K562 (cell line): ENCODE data around the gene TLN1. TPM values are rescaled to one million over a fixed set of nuclear protein-coding genes. Genes with fewer than 3 reads are reported as not detected.

Source experiments
- ATAC-seq: fragments of 200-7000 bp; cut with Tn5 transposase; 3 replicates; pipeline ENCODE4 v1.9.1; 2020; ENCODE audit warnings: moderate library complexity
- BruUV-seq: library from RNA; stranded (reverse); fragments of 400-500 nt; replicated peaks from 2 replicates; lab custom pipeline; 2021; lab: Mats Ljungman, UMichigan
- CTCF ChIA-PET: fragments of 300-600 bp; formaldehyde crosslinking; extraction: SDS; loops from one replicate; lab custom pipeline; 2021; ENCODE audit warnings: low intra/inter-chr PET ratio; lab: Yijun Ruan, JAX
- POLR2A ChIA-PET: fragments of 300-600, 350-650 bp; sonication (Branson Sonifier 250); formaldehyde crosslinking; extraction: SDS; loops from one replicate; lab custom pipeline; 2021; ENCODE audit warnings: antibody characterized with exemption, inconsistent platforms; lab: Yijun Ruan, JAX
- DNase-seq, 4 experiments: peaks; one replicate each; pipeline versions ENCODE4 v3.0.0 to v3.0.0-alpha.2; 2011 to 2018; ENCODE audit warnings: low spot score in 3 of 4, mixed read lengths in 3 of 4; ENCODE audit errors: extremely low read depth in 1 of 4
- FAIRE-seq: peaks from 2 replicates; lab custom pipeline; 2011; peaks lifted over from hg19 to GRCh38; lab: Jason Lieb, UNC
- H2AFZ ChIP-seq: 2 replicates; pipeline ENCODE4 v1.6.0; 2011; ENCODE audit warnings: low read depth, low read length, control low read depth, inconsistent platforms
- H3K27ac ChIP-seq: fragments of 200-600 bp; 3 replicates; pipeline ENCODE4 v1.8.0; 2011; ENCODE audit warnings: low read depth, mild to moderate bottlenecking, control low read depth, inconsistent platforms, low read length, moderate library complexity, mixed read lengths; ENCODE audit errors: extremely low read depth
- H3K27me3 ChIP-seq, 2 experiments: fragments of 300-600 bp in 1 of 2; 2 replicates in 1 of 2; 3 replicates in 1 of 2; pipeline versions ENCODE4 v1.6.0 to v1.8.0; 2011; ENCODE audit warnings: inconsistent platforms in 2 of 2, low read length in 2 of 2, mild to moderate bottlenecking in 1 of 2, mixed read lengths in 1 of 2, moderate library complexity in 1 of 2; ENCODE audit not compliant: control insufficient read depth in 2 of 2, insufficient read depth in 2 of 2
- H3K36me3 ChIP-seq: fragments of 300-600 bp; 3 replicates; pipeline ENCODE4 v1.8.0; 2011; ENCODE audit warnings: mild to moderate bottlenecking, low read length, inconsistent platforms; ENCODE audit not compliant: control insufficient read depth, insufficient read depth
- H3K4me1 ChIP-seq, 2 experiments: fragments of 200-600 bp in 1 of 2; replicated peaks in 1 of 2; 2 replicates in 1 of 2; 3 replicates in 1 of 2; pipeline versions ENCODE4 v1.5.1 to v1.8.0; 2011; ENCODE audit warnings: inconsistent platforms in 2 of 2, low read length in 2 of 2, mild to moderate bottlenecking in 1 of 2, mixed read lengths in 1 of 2, moderate library complexity in 1 of 2; ENCODE audit not compliant: control insufficient read depth in 2 of 2, insufficient read depth in 2 of 2
- H3K4me2 ChIP-seq: 2 replicates; pipeline ENCODE4 v1.6.1; 2011; ENCODE audit warnings: low read length, control low read depth, inconsistent platforms, mixed read lengths; ENCODE audit not compliant: insufficient read depth
- H3K4me3 ChIP-seq: fragments of 200-600 bp; sonication (generic), shearing (Covaris generic); 2 replicates; pipeline ENCODE4 v1.5.1; 2016; ENCODE audit warnings: control low read depth, inconsistent platforms
- H3K79me2 ChIP-seq: fragments of 200-600 bp; 3 replicates; pipeline ENCODE4 v1.8.0; 2011; ENCODE audit warnings: low read length, inconsistent platforms; ENCODE audit not compliant: control insufficient read depth, insufficient read depth
- H3K9ac ChIP-seq, 2 experiments: 2 replicates each; pipeline versions ENCODE4 v1.6.0 to v1.6.1; 2011; ENCODE audit warnings: low read depth in 2 of 2, low read length in 2 of 2, control low read depth in 1 of 2, inconsistent platforms in 1 of 2, mild to moderate bottlenecking in 1 of 2, mixed read lengths in 1 of 2; ENCODE audit not compliant: insufficient read depth in 1 of 2
- H3K9me1 ChIP-seq: one replicate; pipeline ENCODE4 v1.6.0; 2011; ENCODE audit warnings: inconsistent platforms, mild to moderate bottlenecking, low read length, moderate library complexity; ENCODE audit not compliant: control insufficient read depth, insufficient read depth
- H3K9me3 ChIP-seq: replicated peaks from 2 replicates; pipeline ENCODE4 v1.5.1; 2011; ENCODE audit warnings: low read depth, low read length, inconsistent platforms; ENCODE audit not compliant: control insufficient read depth, insufficient read depth
- H4K20me1 ChIP-seq: replicated peaks from 2 replicates; pipeline ENCODE4 v1.6.1; 2011; ENCODE audit warnings: low read length, inconsistent platforms, mixed read lengths; ENCODE audit not compliant: control insufficient read depth, insufficient read depth
- BRD4 ChIP-seq: fragments of 200-600 bp; sonication (generic); IDR thresholded peaks from 2 replicates; pipeline ENCODE4 v1.6.1; 2017; ENCODE audit warnings: inconsistent platforms
- POLR2H ChIP-seq: IDR thresholded peaks from 2 replicates; pipeline ENCODE4 v1.6.1; 2016; ENCODE audit warnings: missing genetic modification characterization, low read depth, mild to moderate bottlenecking, control low read depth, missing compliant biosample characterization, moderate library complexity
- SP2 ChIP-seq: IDR thresholded peaks from 2 replicates; pipeline ENCODE4 v1.6.1; 2011; ENCODE audit warnings: mild to moderate bottlenecking, low read depth, low read length, moderate library complexity; ENCODE audit not compliant: poor library complexity, severe bottlenecking; ENCODE audit errors: extremely low read depth
- ZBTB1 ChIP-seq: sonication (generic); formaldehyde crosslinking; IDR thresholded peaks from 2 replicates; pipeline ENCODE4 v1.8.1; 2023; ENCODE audit warnings: missing genetic modification reagents, low read depth, mild to moderate bottlenecking, borderline replicate concordance
- ZC3H8 ChIP-seq: fragments of 450-650 bp; IDR thresholded peaks from 2 replicates; pipeline ENCODE4 v1.6.1; 2017
- WGBS: fragments of 100-300 bp; shearing (Covaris generic); methylation state at CpG from one replicate; pipeline ENCODE4 v1.1.6; 2016; ENCODE audit warnings: low coverage, mixed read lengths; ENCODE audit not compliant: insufficient coverage; ENCODE audit errors: missing lambda C conversion rate; 5-methylcytosine and 5-hydroxymethylcytosine counted together
- in situ Hi-C: fragments of 300-500 bp; cut with MboI; formaldehyde crosslinking; loops from 4 replicates; pipeline ENCODE4 v1.15.0; 2018; ENCODE audit warnings: inconsistent platforms, mixed read lengths
- intact Hi-C: fragments of 100-400 bp; cut with micrococcal nuclease; formaldehyde crosslinking; loops from 2 replicates; pipeline ENCODE4 v1.14.2; 2022
- polyA plus RNA-seq, 8 experiments: library from polyadenylated mRNA; depleted of rRNA in 4 of 8; stranded (reverse) in 5 of 8; unstranded in 3 of 8; fragments of >200 nt; fragmentation: Nextera tagmentation in 2 of 8; fragmentation: Illumina TruSeq in 1 of 8; extraction: Ambion mirVana in 2 of 8; extraction: Trizol in 1 of 8; gene quantifications; 2 replicates each; pipeline versions ENCODE4 v1.2.1 to v1.2.3, GENCODE V29; 2011 to 2014; ENCODE audit warnings: inconsistent platforms in 1 of 8, missing spikeins in 1 of 8
- total RNA-seq, 7 experiments: library from RNA; depleted of rRNA in 6 of 7; stranded (reverse); fragments of >200 nt in 6 of 7; fragmentation: Illumina TruSeq in 2 of 7; extraction: Trizol in 2 of 7; gene quantifications; 2 replicates each; pipeline versions ENCODE4 v1.2.1 to v1.2.3, GENCODE V29; 2011 to 2021; ENCODE audit warnings: low replicate concordance in 1 of 7
- TF ChIP-seq, protein P1 (sequence below): fragments of 250-450 bp; sonication (Bioruptor Pico); IDR thresholded peaks from 2 replicates; pipeline ENCODE4 v1.5.0; 2021; ENCODE audit warnings: mild to moderate bottlenecking, borderline replicate concordance
- TF ChIP-seq, protein P2 (sequence below): fragments of 200-800 bp; sonication (Bioruptor generic); IDR thresholded peaks from 2 replicates; pipeline ENCODE4 v1.6.1; 2017; ENCODE audit warnings: missing genetic modification characterization, missing compliant biosample characterization
- TF ChIP-seq, protein P3 (sequence below): IDR thresholded peaks from 2 replicates; pipeline ENCODE4 v1.6.1; 2011; ENCODE audit not compliant: insufficient read length; ENCODE audit errors: extremely low read depth

Gene TLN1
- total and polyA plus RNA-seq, 9 of the 15 experiments (the other 6 are each of a cell fraction or from before 2014, with no cell fraction given): 3.6 to 240 (median 54.8) TPM

DNA sequence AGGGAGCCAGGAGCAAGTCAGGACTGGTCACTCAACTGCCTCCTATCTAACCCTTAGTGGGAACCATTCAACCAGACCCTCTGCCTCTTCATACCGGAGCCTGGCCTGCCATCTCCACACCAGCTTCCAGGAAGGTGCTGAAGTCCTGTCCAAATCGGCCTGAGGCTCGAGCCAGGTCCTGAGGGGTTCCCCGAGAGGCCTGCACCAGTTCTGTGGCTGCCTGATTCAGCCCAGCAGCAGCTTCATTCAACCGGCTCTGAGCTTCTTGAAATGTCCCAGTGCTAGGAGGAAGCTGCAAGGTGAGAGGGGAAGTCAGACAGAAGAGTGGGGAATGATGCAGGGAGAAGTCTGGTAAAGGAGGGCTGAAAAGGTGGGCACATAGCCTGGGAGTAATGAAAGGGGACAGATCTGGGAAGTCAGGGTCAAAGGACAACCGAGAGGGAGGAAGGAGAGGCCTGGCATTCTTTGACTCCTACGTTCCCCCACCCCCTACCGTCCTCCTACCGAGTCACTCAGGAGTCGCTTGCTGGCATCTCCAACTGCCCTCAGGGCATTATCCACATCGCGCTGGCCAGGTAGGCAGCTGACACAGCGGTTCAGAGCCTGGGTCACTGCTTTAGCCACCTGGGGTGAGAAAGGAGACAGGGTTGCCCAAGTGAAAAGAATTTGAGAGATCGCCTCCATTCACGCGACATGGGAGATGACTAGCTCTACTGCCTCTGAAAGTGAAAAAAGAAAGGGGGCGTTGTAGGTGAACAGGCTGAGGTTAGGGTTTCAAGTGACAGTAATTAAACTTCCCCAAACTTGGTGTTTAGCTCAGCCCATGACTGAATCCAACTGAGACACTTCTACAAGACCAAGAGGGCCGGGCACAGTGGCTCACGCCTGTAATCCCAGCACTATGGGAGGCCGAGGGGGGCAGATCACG lies 20.2 kb downstream of the TLN1 start (continued):
- TF ChIP-seq, protein P1, sequence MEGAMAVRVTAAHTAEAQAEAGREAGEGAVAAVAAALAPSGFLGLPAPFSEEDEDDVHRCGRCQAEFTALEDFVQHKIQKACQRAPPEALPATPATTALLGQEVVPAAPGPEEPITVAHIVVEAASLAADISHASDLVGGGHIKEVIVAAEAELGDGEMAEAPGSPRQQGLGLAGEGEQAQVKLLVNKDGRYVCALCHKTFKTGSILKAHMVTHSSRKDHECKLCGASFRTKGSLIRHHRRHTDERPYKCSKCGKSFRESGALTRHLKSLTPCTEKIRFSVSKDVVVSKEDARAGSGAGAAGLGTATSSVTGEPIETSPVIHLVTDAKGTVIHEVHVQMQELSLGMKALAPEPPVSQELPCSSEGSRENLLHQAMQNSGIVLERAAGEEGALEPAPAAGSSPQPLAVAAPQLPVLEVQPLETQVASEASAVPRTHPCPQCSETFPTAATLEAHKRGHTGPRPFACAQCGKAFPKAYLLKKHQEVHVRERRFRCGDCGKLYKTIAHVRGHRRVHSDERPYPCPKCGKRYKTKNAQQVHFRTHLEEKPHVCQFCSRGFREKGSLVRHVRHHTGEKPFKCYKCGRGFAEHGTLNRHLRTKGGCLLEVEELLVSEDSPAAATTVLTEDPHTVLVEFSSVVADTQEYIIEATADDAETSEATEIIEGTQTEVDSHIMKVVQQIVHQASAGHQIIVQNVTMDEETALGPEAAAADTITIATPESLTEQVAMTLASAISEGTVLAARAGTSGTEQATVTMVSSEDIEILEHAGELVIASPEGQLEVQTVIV (CRISPR knock-in tag): no peak
- no peak for TF ChIP-seq SP2
- no peak for TF ChIP-seq BRD4
- no peak for TF ChIP-seq POLR2H (tag)

DNA sequence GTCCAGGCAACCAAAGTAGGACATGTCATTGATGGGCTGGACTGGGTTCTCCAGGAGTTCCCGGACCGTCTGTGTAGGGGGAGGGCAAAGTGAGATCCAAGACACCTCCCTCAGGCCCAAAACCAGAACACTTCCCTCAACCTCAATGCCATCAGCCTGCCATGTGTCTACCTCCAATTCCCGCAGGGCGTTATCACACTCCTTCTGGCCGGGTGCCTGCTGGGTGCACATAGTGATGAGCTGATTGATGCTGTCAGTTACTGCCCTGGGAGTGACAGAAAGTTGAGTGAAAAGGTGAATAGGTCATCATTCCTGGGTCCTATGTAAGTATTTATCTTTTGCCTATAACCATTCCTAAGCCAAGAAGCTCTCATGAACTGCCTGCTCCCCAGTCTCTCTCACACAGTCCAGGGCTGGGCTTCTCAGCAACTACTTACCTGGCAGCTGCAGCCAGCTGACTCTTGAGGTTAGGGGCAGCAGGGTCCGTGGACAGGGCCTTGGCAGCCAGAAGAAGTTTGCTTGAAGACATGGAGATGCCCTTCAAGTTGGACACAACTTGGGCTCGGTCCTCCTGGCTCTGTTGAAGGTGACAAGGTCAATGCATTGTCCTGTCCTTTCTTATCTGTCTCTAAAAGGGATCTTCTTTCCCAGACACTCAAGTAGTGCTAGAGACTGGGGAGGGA lies 21.0 kb downstream of the TLN1 start:
- in situ Hi-C loops: no loop called here
- Histone ChIP-seq H3K9ac (no peak overlapping the region), H3K4me3 (no peak overlapping the region), H3K27me3 (no peaks in the 10 kb centered on the region), H4K20me1 (no peaks in the 10 kb centered on the region), H3K9me3 (no peaks in the 10 kb centered on the region), H3K36me3 (peaks cover 90% of the 10 kb centered on the region; the same call in 2 of the 3 replicates), H3K9me1 (peaks cover 3% of the 10 kb centered on the region), H3K4me1 (no peaks in the 10 kb centered on the region), H3K79me2 (no peaks in the 10 kb centered on the region), H3K4me2 (no peak overlapping the region), H2AFZ (no peak overlapping the region), H3K27ac (no peak overlapping the region)
- BruUV-seq: TSS peak; percentile 37
- 79% methylated on average over 3 of the region's 7 CpGs for WGBS
- intact Hi-C loops: no loop called here
- POLR2A ChIA-PET: interaction anchor here (0.6 to 2.3 kb wide), 5 partner anchors 11 to 89 kb away, joined by 3 to 10 read pairs (median 3); partner anchors contain the start of genes CCDC107 and RMRP
- ATAC-seq: no peak
- FAIRE-seq: no peak
- CTCF ChIA-PET: no interaction called here
- DNase-seq: no peak
- TF ChIP-seq ZBTB1 (no peak), ZC3H8 (no peak)
- TF ChIP-seq, protein P2, sequence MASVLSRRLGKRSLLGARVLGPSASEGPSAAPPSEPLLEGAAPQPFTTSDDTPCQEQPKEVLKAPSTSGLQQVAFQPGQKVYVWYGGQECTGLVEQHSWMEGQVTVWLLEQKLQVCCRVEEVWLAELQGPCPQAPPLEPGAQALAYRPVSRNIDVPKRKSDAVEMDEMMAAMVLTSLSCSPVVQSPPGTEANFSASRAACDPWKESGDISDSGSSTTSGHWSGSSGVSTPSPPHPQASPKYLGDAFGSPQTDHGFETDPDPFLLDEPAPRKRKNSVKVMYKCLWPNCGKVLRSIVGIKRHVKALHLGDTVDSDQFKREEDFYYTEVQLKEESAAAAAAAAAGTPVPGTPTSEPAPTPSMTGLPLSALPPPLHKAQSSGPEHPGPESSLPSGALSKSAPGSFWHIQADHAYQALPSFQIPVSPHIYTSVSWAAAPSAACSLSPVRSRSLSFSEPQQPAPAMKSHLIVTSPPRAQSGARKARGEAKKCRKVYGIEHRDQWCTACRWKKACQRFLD (CRISPR knock-in tag): no peak
- TF ChIP-seq, protein P3, sequence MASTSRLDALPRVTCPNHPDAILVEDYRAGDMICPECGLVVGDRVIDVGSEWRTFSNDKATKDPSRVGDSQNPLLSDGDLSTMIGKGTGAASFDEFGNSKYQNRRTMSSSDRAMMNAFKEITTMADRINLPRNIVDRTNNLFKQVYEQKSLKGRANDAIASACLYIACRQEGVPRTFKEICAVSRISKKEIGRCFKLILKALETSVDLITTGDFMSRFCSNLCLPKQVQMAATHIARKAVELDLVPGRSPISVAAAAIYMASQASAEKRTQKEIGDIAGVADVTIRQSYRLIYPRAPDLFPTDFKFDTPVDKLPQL: no peak
